DMS53 (cell line): ENCODE data around the gene RRP1B.
A peak's percentile ranks its signal among the peaks of the same experiment; 100 is the strongest.
"Not testable (repeated sequence)": the region's sequence is repeated elsewhere in the genome, so short reads cannot be mapped to it uniquely, and the experiment has no call there.

ENCODE experiments used
- DNase-seq: peaks from one replicate; lab custom pipeline; 2025; lab: John Stamatoyannopoulos, UW

RRP1B gene, protein sequence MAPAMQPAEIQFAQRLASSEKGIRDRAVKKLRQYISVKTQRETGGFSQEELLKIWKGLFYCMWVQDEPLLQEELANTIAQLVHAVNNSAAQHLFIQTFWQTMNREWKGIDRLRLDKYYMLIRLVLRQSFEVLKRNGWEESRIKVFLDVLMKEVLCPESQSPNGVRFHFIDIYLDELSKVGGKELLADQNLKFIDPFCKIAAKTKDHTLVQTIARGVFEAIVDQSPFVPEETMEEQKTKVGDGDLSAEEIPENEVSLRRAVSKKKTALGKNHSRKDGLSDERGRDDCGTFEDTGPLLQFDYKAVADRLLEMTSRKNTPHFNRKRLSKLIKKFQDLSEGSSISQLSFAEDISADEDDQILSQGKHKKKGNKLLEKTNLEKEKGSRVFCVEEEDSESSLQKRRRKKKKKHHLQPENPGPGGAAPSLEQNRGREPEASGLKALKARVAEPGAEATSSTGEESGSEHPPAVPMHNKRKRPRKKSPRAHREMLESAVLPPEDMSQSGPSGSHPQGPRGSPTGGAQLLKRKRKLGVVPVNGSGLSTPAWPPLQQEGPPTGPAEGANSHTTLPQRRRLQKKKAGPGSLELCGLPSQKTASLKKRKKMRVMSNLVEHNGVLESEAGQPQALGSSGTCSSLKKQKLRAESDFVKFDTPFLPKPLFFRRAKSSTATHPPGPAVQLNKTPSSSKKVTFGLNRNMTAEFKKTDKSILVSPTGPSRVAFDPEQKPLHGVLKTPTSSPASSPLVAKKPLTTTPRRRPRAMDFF

DNA sequence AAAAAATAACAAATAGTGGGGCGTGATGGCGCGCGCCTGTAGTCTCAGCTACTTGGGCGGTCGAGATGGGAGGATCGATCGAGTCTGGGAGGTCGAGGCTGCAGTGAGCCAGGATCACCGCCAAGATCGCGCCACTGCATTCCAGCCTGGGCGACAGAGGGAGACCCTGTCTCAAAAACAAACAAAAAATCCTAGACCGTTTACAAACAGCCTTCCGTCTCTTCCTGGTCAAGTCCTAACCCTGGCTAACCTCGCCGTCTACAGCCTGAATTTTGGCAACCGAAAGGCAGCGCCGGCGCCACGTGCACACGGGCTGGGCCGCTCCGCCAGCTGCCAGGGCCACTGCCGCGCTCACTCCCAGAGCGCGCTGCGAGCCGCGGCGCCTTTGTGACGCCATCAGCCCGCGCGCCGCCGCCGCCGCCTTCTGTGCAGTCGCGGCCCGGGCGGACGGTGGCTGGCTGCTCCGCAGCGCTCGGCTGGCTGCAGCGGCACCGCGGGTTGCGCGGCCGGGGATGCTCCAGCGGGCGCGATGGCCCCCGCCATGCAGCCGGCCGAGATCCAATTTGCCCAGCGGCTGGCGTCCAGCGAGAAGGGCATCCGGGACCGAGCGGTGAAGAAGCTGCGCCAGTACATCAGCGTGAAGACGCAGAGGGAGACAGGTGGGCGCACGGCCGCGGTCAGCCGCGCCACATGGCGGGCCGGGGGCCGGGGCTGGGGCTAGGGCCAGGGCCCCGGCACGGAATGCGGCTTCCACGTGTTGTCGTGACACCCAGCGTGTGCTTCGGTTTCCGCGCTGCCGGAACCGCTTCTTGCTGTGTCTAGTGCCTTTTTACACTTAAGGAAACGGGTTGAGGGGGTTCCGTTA is at the start of gene RRP1B, which contains the start of gene HSF2BP:
RRP1B (plus strand) TSS at position 425 of the 865 bp plus-strand sequence; CDS start at position 530, 105 bp downstream.
HSF2BP (minus strand) TSS at position 353 of the 865 bp plus-strand sequence. CDS start 1,392 bp downstream, outside the sequence.
- peak; percentile 92 for DNase-seq

DNA sequence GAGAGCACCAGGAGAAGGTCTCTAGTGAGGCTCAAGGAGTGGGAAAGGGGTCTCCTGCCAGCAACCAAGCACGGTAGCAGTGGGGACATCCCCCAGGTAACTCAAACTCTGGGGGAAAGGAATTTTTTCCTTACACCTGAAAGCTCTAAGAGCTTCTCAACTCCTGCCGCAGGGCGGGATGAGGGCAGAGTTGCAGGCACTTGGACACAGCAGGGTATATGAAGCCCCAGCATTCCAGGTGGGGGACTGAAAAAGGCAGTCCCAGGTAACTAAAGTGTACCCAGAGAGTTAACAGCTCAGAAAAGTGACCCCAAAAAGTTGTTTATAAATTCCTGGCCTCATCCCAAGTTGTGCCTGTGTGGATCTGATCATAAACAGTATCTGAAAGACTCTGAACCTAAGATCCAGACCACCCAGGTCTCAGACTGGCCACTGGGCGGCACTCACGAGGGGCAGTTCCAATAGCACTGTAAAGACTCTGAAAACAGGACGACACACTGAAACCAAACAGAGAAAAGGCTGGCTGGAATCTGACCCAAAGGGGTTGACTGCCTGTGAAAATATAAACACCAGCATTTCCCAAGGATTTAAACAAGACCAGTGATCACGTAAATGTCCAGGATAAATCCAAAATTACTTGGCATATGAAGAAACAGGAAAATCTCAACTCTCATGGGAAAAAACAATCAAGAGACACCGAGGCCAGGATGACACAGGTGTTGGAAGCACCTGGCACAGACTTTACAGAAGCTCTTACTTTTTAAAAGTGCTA is 47.6 kb upstream of the RRP1B start:
- peak; percentile 59 for DNase-seq

DNA sequence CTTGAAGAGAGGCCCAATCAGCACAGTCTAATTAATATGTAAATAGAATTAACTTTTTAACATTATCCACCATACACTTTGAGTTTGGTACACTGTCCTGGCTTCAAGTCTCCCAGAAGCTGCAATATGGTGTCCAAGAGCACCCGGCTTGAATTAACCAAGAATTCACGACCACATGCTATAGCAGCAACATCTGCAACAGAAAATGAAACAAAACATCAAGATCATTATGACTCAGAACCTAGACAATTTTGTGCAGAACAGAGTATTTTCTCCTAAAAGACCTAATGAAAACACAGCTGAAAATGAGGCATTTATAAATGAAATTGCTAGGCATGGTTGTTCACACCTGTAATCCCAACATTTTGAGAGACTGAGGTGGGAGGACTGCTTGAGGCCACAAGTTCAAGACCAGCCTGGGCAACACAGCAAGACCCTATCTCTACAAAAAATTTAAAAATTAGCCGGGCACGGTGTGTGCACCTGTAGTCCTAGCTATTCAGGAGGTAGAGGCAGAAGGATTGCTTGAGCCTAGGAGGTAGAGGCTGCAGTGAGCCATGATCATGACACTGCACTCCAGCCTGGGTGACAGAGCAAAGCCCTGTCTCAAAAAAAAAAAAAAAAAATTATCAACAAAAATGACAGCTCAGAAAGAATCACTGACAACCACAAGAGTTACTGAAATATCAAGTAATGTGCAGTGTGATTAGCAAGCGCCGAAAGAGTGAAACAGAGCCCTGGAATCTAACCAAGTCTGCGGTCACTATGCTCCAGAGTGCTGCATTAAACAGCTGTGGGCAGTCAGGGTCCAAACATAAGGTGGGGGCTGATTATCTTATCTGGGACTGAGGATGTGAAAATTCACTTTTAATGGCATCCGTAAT is 45.4 kb upstream of the RRP1B start:
- DNase-seq, result no peak

GRCh38 chr21:43614839-43615238 is 44.5 kb upstream of the RRP1B start:
- DNase-seq, result no peak

- DNase-seq, result not testable (repeated sequence)
Observed at GRCh38 chr21:43616861-43617260, 42.5 kb upstream of the RRP1B start.

GRCh38 chr21:43618940-43619339 is 40.4 kb upstream of the RRP1B start:
- DNase-seq, result no peak

DNA sequence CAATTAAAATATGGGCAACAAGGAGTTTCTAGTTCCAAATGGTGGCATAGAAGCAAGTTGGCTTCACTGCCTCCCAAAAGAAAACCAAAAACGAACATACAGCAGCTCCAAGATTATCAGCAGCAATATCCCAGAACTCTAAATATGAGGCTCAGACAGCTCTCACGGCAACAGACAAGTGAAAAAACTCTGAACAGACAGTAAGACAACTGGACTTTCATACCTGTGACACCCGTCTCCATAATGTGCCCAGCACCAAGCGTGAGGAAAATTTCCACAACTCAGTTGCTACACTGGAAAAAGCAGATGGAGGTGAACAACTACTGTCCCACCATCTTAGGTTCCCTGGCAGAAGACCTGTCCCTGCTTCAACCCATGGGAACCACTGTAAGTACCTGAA is 40.0 kb upstream of the RRP1B start:
- DNase-seq, result no peak

DNA sequence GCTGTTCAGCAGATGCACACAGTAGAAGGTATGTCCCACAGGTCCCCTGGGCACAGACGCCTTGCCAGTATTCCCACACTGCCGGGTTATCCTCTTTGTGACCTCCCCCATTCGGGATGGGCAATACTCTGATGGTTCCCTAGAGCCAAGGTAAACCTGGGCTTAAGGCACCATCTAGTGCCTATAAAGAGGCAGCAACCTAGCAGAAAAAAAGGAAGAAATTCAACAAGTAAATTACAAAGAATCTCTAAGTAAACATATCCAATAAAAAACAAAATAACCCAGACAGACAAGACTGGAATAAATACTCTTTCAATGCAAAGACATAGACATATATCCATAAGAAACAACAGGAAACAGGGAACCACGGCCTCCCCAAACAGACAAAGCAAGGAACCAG is 39.5 kb upstream of the RRP1B start:
- DNase-seq, result peak; percentile 42

DNA sequence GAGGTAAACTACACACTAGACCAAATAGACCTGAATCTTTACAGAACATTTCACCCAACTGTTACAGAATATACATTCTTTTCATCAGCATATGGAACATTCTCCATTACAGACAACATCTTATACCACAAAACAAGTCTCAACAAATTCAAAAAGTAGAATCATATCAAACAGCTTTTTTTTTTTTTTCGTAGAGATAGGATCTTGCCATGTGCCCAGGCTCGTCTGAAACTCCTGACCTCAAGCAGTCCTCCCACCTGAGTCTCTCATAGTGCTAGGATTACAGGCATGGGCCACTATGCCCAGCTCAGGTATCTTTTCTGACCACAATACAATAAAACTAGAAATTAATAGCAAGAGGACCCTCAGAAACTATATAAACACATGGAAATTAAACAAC is 36.6 kb upstream of the RRP1B start:
- no peak for DNase-seq

DNA sequence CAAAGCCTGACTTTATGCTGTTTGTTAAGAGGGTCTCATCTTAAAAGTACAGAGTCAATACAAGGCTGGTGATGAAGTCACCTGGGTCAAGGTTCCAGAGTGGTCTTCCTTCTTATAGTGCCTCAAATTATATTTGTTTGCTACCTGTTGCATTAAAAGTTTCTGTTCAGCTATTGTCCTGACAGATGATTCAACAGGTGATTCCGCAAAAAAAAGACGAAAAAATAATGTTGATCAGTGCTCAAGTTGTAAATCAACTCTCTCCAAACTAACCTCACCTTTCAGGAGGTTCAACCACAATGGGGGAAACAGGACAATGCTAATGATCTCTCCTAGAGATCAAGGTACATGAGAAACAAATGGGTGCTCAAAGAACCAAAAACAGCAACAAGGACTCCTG is 35.8 kb upstream of the RRP1B start:
- no peak for DNase-seq

DNA sequence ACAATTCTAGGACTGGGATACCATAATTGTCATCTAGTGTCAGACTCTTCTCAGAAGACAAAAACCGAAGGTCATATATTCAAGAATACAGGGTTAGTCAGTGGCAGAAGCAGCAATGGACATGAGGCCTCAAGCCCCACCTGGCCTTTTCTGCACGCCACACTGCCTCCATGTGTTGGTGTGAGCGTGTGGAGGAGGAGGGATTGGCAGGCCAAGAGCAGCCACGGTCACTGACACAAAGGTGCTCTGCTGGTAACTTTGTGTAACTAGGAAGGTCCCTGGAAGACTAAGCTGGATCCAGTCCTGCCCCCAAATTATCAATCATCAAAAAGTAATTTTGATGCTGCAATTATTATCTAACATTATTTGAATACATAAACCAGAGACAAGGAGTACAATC is 35.0 kb upstream of the RRP1B start:
- peak; percentile 7 for DNase-seq

GRCh38 chr21:43626390-43626789 is 33.0 kb upstream of the RRP1B start:
- no peak for DNase-seq

DNA sequence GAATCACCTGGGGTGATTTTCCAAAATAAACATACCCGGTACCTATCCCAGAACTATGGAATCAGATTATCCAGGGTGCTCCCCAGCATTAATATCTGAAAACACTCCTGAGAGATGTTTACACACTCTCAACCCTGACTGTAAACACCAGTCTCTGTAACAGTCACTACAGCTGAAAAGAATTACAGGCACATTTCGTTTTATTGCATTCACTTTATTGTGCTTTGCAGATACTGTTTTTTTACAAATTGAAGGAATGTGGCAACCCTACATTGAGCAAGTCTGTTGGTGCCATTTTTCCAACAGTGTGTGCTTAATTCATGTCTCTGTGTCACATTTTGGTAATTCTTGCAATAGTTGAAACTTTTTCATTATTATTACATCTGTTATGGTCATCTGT is 31.8 kb upstream of the RRP1B start:
- DNase-seq, result no peak

DNA sequence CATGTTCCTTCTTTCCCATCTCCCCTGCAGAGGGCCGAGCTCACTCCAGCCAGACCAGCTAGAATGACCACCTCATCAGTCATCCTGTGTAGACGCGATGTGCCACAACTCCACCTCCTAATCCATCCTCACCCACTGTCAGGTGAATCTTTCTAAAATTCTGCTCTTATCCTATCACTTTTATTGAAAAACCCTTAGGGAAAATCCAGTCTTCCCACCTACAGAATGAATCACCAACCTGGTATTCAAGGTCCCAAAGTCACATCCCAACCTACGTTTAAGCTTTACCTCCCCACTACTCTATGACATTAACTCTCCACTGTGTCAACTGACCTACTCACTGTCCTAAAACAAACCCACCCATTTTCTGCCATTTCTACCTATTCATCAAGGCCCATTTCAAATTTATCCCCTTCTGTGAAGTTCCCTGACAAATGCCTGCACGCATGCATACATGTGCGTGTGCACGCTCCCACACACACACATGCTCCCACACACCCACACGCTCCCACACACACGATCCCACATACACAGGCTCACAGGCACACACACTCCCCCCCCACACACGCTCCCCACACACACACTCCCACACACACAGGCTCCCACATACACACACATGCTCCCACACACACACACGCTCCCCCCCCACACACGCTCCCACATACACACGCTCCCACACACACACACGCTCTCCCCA is 27.8 kb upstream of the RRP1B start:
- DNase-seq, result no peak

DNA sequence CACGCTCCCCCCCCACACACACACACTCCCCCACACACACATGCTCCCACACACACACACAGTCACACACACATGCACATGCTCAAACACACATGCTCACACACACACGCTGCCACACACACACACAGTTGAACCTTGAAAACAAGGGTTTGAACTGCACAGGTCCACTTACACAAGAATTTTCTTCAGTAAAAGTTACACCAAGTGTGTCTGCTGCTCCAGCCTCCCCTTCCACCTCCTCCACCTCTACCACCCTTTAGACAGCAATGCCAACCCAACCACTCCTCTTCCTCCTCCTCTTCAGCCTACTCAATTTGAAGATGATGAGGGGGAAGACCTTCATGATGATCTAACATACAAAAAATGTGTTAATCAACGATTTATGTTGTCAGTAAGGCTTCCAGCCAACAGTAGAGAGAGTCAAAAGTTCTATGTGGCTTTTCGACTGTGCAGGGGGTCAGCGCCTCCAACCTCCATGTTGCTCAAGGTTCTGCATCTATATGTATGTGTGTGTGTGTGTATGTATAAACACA is 26.9 kb upstream of the RRP1B start:
- DNase-seq, result no peak

DNA sequence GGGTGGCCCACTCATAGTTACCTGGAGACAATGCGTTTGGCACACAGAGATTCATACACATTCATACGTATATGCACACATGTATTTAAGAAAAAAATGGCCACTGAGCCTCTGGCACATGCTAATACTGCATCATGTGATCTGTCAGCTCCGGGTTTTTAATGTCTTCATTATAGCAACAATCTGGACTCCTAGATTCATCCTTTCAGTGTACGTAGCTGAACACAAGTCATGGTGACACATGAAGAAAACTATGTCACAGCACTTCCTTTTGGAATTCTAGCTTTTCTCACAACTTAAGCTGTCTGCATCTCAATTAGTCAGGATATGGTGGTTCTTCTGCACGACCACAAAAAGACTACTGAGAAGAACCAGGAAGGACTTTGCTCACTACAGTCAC is 24.7 kb upstream of the RRP1B start:
- no peak for DNase-seq

- DNase-seq, result no peak
Observed at GRCh38 chr21:43635436-43635835, 23.9 kb upstream of the RRP1B start.

DNA sequence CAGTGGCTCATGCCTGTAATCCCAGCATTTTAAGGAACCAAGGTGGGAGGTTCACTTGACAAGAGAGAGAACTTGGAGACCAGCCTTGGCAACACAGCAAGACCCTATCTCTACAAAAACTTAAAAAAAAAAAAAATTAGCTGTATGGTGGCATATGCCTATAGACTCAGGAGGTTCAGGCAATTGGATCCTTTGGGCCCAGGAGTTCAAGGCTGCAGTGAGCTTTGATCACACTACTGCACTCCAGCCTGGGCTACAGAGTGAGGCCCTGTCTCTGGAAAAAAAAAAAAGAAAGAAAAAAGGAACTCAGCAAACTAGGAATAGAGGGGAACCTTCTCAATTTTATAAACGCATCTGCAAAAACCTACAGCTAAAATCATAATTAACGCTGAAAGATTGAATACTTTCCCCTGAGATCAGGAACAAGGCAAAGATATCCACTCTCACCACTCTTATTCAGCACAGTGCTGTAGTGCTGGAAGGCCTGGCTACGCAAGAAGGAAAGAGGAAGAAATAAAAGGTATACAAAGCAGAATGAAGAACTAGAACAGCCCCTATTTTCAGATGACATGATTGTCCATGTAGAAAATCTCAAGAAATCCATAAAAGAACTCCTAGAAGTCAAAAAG is 21.7 kb upstream of the RRP1B start:
- no peak for DNase-seq
